Right lobe of liver (tissue), 4 donors: ENCODE measurements around the gene CEACAM6.

Source experiments
- POLR2A ChIP-seq: fragments of 450-650 bp; IDR thresholded peaks from one replicate; pipeline ENCODE4 v1.6.1; 2017; ENCODE audit warnings: antibody characterized with exemption, mild to moderate bottlenecking
- TF ChIP-seq, protein P1 (sequence below), 4 donors: fragments of 200-600 bp in 3 of 4; fragments of 450-650 bp in 1 of 4; IDR thresholded peaks; one replicate each; pipeline versions ENCODE4 v1.5.1 to v1.8.0; 2016 to 2022; ENCODE audit warnings: antibody characterized with exemption in 4 of 4, mild to moderate bottlenecking in 2 of 4
- donor health status: DM: no; HTN: no; CAD: no.
- donor health status: DM: no; HTN: no; CAD: no.
- donor health status: DM: no; HTN: yes; CAD: no.

DNA sequence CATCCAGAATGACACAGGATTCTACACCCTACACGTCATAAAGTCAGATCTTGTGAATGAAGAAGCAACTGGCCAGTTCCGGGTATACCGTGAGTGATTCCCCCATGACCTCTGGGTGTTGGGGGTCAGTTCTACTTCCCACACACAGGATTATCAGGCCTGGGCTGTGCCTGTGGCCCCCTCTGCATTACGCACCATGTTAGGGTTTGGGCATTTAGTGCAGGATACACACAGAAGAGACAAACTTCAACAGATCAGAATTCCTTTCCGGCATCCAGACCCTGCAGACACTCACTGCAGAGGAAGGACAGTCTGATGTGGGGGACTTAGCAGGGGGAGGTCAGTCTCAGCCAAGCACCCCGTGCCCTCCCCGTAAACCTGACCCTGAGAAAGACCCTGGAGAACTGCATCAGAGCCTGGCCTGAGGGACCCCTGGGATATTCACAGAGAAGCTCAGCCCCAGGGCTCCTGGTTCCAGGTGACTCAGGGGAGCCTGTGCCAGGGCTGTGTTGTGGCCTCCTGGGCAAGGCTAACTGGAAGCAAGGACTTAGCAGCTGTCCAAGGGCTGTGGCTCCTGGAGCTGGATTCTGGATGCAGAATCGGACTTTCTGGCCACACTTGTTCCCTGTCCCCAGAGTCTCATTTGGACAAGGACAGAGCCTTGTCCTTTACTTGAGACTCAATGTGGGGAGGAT is 45.2 kb upstream of the CEACAM6 start:
- TF ChIP-seq, protein P1, sequence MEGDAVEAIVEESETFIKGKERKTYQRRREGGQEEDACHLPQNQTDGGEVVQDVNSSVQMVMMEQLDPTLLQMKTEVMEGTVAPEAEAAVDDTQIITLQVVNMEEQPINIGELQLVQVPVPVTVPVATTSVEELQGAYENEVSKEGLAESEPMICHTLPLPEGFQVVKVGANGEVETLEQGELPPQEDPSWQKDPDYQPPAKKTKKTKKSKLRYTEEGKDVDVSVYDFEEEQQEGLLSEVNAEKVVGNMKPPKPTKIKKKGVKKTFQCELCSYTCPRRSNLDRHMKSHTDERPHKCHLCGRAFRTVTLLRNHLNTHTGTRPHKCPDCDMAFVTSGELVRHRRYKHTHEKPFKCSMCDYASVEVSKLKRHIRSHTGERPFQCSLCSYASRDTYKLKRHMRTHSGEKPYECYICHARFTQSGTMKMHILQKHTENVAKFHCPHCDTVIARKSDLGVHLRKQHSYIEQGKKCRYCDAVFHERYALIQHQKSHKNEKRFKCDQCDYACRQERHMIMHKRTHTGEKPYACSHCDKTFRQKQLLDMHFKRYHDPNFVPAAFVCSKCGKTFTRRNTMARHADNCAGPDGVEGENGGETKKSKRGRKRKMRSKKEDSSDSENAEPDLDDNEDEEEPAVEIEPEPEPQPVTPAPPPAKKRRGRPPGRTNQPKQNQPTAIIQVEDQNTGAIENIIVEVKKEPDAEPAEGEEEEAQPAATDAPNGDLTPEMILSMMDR (IDR thresholded peaks at IDR 0.05): no peak
- no peak for TF ChIP-seq POLR2A
